Measurements from ENCODE around the gene CMIP.

CMIP gene

GRCh38 chr16:81713295-81713772 is 268.7 kb downstream of the CMIP start:
- H3K4me3 ChIP-seq (ENCODE audit: low read depth, low read length) = no peak overlapping the region
- in situ Hi-C loops (cut with HindIII; ENCODE audit: low sequenced_read_pairs) = no loop called here
- TF ChIP-seq, protein P1, sequence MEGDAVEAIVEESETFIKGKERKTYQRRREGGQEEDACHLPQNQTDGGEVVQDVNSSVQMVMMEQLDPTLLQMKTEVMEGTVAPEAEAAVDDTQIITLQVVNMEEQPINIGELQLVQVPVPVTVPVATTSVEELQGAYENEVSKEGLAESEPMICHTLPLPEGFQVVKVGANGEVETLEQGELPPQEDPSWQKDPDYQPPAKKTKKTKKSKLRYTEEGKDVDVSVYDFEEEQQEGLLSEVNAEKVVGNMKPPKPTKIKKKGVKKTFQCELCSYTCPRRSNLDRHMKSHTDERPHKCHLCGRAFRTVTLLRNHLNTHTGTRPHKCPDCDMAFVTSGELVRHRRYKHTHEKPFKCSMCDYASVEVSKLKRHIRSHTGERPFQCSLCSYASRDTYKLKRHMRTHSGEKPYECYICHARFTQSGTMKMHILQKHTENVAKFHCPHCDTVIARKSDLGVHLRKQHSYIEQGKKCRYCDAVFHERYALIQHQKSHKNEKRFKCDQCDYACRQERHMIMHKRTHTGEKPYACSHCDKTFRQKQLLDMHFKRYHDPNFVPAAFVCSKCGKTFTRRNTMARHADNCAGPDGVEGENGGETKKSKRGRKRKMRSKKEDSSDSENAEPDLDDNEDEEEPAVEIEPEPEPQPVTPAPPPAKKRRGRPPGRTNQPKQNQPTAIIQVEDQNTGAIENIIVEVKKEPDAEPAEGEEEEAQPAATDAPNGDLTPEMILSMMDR (IDR thresholded peaks at IDR 0.05; ENCODE audit: low read depth, low read length) = peak; percentile 2
- DNase-seq (ENCODE audit: low read depth, low spot score) = no peak

GRCh38 chr16:81713796-81714195 is 269.2 kb downstream of the CMIP start:
- in situ Hi-C loops (cut with HindIII; ENCODE audit: low sequenced_read_pairs) = no loop called here
- TF ChIP-seq, protein P1 (IDR thresholded peaks at IDR 0.05; ENCODE audit: low read depth, low read length) = no peak
- H3K4me3 ChIP-seq (ENCODE audit: low read depth, low read length) = no peak overlapping the region
- DNase-seq (ENCODE audit: low read depth, low spot score) = no peak

DNA sequence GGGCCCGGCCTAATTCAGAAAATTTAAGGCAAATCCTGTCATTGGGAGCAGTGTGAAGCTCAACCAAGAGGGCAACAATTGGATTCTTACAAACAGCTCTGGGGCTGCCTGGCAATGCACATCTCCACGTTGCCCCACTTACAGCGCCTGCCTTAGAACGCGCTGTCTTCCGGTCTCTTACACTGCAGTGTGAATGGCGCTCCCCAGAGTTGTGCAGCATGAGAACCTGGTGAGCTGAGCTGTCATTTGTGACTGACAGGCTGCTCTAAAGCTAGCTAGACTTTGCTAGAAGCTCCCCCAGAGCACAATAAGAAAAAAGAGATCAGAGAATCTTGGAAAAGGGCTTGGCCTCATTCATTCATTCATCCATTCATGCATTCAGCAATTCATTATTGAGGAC is 270.0 kb downstream of the CMIP start:
- TF ChIP-seq, protein P1 (IDR thresholded peaks at IDR 0.05; ENCODE audit: low read depth, low read length) = no peak
- DNase-seq (ENCODE audit: low read depth, low spot score) = no peak
- no peak overlapping the region for H3K4me3 ChIP-seq (ENCODE audit: low read depth, low read length)
- in situ Hi-C loops (cut with HindIII; ENCODE audit: low sequenced_read_pairs) = no loop called here

DNA sequence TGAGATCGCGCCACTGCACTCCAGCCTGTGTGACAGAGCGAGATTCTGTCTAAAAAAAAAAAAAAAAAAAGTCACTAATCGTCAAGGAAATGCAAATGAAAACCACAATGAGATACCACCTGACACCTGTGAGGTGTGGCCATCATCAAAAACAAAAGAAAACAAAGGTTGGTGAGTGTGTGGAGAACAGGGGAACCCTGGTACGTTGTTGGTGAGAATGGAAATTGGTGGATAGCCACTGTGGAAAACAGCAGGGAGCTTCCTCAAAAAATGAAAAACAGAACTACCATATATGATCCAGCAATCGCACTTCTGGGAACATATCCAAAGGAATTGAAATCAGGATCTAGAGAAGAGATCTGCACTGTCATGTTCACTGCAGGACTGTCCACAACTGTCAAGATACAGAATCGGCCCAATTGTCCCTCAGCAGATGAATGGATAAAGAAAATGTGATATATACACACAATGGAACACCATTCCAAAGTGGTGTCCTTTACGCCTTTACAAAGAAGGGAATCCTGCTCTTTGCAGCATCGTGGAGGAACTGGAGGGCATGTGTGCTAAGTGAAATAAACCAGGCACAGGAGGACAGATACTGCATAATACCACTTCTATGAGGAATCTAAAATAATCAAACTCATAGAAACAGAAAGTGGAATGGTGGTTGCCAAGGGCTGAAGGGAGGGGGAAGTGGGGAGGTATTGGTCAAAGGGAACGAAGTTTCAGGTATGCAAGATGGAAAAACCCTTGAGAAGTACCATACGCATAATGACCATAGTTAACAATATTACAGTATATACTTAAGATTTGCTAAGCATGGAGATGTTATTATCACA is 271.0 kb downstream of the CMIP start:
- H3K4me3 ChIP-seq (ENCODE audit: low read depth, low read length) = no peak overlapping the region
- peak; percentile 19 for DNase-seq (ENCODE audit: low read depth, low spot score)
- in situ Hi-C loops (cut with HindIII; ENCODE audit: low sequenced_read_pairs) = no loop called here
- TF ChIP-seq, protein P1 (IDR thresholded peaks at IDR 0.05; ENCODE audit: low read depth, low read length) = no peak

- in situ Hi-C loops (cut with HindIII; ENCODE audit: low sequenced_read_pairs) = no loop called here
- TF ChIP-seq, protein P1 (IDR thresholded peaks at IDR 0.05; ENCODE audit: low read depth, low read length) = no peak
- H3K4me3 ChIP-seq (ENCODE audit: low read depth, low read length) = no peak overlapping the region
- no peak for DNase-seq (ENCODE audit: low read depth, low spot score)
These were observed 272.0 kb downstream of the CMIP start for GRCh38 chr16:81716478-81717225.

- no peak for DNase-seq (ENCODE audit: low read depth, low spot score)
- no peak overlapping the region for H3K4me3 ChIP-seq (ENCODE audit: low read depth, low read length)
- TF ChIP-seq, protein P1 (IDR thresholded peaks at IDR 0.05; ENCODE audit: low read depth, low read length) = no peak
- in situ Hi-C loops (cut with HindIII; ENCODE audit: low sequenced_read_pairs) = no loop called here
These were observed 273.1 kb downstream of the CMIP start for GRCh38 chr16:81717662-81718189.
